Measurements from ENCODE around the gene QPCT.

Gene QPCT

DNA sequence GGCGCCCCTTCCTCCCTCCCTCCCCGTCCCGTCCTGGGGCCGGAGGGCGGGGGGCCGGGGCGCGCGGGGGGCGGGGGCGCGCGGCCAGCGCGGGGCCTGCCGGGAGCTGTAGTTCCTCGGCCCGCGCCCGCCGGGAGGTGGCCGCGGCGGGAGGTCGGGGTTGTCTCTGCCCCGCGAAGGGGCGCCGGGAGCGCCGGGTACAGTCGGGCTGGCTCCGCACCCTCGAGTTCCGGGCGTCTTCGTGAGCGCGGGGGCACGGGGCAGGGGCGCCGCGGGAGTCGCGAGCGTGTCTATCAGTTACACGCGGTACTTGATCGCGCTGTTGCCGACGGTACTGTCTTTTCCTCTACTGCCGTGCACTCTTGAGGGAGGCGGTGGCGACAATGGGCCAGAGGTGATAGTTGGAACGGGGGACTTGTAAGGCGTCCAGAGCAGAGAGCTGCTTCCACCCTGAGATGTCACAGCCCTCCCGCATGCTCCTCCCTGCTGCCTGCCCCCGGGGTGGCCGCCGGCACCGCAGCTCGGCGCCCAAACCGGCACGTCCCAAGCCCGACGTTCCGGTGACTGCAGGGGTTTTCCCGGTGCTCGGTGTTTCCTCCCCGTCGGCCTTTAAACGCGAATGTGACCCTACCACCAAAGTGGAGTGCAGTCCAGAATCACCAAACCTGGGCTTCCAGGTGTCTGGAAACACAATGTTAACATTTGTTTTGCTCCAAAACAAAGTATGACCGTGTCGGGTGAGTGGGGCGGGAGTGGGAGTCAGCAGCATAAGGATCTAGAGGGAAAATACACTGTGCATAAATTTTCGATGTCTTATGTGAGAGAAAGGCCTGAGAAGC, 19.4 kb upstream of the QPCT start, which contains the start of gene PRKD3:
Gene PRKD3, minus strand, starts transcription at position 48 of the 839 bp plus-strand sequence. CDS start 8,309 bp downstream, outside the sequence.
- peak; percentile 53 for DNase-seq (ENCODE audit: low spot score)

- no peak for DNase-seq (ENCODE audit: low spot score)
Measured at GRCh38 chr2:37325625-37326071, 18.8 kb upstream of the QPCT start.

GRCh38 chr2:37326285-37326684, 18.1 kb upstream of the QPCT start:
- DNase-seq (ENCODE audit: low spot score): peak; percentile 85

GRCh38 chr2:37326866-37327634, 17.4 kb upstream of the QPCT start:
- DNase-seq (ENCODE audit: low spot score): no peak

- no peak for DNase-seq (ENCODE audit: low spot score)
Measured at GRCh38 chr2:37330681-37331080, 13.7 kb upstream of the QPCT start.

- DNase-seq (ENCODE audit: low spot score): no peak
Measured at GRCh38 chr2:37332560-37332959, 11.9 kb upstream of the QPCT start.

GRCh38 chr2:37333256-37333655, 11.2 kb upstream of the QPCT start:
- no peak for DNase-seq (ENCODE audit: low spot score)

GRCh38 chr2:37335604-37336003, 8.8 kb upstream of the QPCT start:
- DNase-seq (ENCODE audit: low spot score): no peak

- DNase-seq (ENCODE audit: low spot score): no peak
Measured at GRCh38 chr2:37337620-37338280, 6.7 kb upstream of the QPCT start.

- DNase-seq (ENCODE audit: low spot score): no peak
Measured at GRCh38 chr2:37338933-37339332, 5.5 kb upstream of the QPCT start.

DNA sequence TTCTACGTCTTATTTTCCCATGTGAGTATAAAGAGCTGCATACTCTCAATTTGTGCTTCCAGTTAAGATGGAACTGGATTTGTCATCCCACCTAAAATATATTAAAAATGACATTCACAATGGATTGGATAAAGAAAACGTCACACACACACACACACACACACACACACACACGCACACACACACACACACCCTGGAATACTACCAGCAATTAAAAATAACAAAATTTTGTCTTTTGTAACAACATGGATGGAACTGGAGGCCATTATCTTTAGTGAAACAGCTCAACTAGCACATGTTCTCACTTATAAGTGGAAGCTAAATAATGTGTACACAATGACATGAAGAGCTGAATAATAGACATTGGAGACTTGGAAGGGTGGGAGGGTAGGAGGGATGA, 3.8 kb upstream of the QPCT start:
- DNase-seq (ENCODE audit: low spot score): no peak

DNA sequence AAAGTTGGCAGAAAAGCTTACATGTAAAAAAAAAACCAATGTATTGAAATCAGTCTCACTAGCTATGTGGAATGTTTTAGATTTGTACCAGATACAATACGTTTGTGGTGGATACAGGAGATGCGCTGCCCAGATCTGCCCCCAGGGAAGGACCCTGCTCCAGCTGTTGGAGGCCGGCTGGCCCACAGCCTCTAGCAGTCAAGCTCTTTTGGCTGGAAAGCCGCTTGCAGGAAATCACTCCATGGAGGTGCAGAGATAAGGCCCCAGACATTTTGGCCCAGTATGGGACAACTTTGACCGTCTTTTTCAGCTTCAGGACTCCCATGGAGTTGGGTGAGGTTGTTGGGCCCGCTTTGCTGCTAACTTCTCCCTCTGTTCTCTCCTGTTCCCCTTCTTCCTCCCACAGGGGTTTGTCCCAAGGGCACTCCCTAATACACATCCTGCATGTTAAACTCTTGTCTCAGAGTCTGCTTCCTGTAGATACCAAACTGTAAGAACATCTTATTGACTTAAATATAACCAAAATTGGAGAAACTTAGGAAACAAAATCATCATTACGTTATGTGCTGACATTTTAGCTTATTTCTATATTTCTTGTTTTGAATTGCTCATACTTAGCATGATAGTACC, 1.7 kb upstream of the QPCT start:
- no peak for DNase-seq (ENCODE audit: low spot score)

DNA sequence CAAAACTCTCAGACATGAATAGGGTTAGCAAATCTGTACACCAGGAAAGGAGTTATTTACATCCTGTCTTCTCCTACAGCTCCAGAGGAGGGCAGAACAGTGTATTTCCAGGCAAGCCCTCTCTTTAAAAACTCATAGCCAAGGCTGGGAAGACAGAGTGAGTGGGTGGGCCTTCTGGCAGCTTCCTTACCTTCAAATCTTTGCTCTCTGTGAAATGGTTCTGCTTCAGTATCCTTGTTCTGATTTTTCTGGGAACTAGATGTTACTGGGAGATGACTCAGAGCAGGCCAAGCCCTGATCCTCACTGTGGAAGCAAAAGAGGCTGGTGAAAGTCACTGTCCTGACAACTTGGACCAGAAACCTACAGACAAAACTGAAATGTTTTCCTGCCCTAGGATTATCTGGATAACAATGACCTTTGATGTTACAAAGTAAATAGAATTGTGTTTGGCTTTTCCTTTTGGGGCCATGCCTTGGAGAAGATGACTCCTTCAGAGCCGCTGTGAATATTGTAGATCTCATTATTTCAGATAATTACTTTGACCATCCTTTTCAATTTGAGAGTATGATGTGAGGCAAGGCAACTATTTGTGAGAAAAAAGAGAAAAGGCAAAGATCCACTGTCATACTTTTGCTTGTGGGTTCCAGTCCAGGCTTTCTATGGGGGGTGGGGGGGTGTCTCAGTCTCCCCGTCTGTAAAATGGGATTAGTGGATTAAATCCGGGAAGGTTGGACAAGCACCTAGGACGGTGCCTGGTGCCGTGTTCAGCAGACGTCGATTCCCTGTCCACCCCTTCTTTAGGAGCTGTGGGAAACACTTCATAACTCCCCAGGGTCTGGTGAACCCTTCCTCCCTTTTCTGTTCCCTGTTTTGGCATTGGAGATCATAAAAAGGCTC, 644 bp upstream of the QPCT start:
- peak; percentile 79 for DNase-seq (ENCODE audit: low spot score)

- no peak for DNase-seq (ENCODE audit: low spot score)
Measured at GRCh38 chr2:37348155-37348554, 3.7 kb downstream of the QPCT start.

DNA sequence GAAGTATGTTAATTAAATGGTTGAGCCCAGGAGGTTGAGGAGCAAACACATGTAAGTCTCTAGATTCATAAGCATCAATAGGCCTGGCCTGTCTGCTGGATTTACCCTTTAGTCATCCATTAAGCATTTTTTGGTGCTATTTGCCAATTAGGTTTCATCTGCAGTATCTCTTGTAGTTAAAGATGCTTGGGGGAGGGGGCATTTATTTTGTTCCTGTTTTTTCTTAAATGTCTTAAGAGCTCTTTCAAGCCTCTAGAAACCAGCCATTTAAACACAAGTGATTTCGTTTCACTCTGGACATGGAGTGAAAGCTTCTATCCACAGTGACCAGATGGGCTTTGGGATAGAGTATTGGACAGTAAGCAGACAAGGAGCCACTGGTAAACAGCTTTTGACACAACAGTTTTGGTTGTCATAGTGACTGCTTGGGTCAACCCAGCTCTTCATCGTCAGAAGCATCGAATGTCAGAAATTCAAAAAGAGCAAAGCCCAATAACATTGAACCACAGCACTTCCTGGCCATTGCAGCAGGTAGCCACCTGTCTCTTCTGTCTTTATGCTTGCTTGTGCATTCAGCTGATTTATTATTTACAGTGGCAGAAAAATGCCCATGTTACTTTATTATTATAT, 4.9 kb downstream of the QPCT start:
- no peak for DNase-seq (ENCODE audit: low spot score)

DNA sequence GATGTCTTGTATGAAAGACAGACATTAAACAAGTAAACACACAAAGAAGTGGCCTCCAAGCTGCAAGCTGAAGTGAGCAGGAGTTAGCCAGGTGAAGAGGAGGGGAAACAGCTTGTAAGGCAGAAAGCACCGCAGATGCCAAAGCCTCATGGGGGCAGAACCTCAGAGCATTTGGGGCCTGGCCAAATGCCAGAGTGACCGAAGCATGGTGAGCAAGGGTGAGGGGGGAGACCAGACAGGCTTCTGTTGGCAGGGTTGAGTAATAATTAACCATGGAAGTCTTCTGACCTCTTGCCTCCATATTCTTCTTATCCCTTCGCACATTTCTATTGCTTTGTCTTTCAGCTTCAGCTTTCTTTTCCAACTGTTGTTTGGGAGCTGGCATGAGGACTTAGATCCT, 5.6 kb downstream of the QPCT start:
- no peak for DNase-seq (ENCODE audit: low spot score)

DNA sequence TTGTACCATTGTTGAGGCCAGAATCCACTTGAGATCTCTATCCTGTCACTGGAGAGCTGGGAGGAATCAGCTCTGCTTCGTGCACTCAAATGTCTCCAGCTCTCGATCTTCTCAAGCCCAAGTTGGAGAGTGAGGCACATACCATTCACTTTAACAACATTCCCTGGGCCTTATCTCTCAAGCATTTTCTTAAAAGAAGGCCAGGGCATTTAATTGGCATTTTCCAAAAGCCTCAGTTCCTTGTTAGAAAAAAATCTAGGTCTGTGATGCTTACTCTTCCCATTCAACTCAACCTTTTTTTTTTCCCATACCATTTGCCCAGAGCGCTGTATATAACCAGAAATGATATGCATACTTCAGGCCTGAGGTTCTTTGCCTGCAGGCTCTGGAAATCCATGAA, 10.1 kb downstream of the QPCT start:
- no peak for DNase-seq (ENCODE audit: low spot score)

GRCh38 chr2:37355735-37356134, 11.3 kb downstream of the QPCT start:
- no peak for DNase-seq (ENCODE audit: low spot score)

GRCh38 chr2:37356299-37356698, 11.9 kb downstream of the QPCT start:
- no peak for DNase-seq (ENCODE audit: low spot score)

GRCh38 chr2:37357069-37357468, 12.6 kb downstream of the QPCT start:
- no peak for DNase-seq (ENCODE audit: low spot score)

GRCh38 chr2:37357530-37357929, 13.1 kb downstream of the QPCT start:
- DNase-seq (ENCODE audit: low spot score): no peak
